Brain pericyte (primary cell): ENCODE data around the gene NR6A1.

ENCODE experiments used
- DNase-seq: peaks from one replicate; pipeline ENCODE4 v3.0.0-alpha.2; 2012; ENCODE audit warnings: low read depth, low spot score

The NR6A1 gene

DNA sequence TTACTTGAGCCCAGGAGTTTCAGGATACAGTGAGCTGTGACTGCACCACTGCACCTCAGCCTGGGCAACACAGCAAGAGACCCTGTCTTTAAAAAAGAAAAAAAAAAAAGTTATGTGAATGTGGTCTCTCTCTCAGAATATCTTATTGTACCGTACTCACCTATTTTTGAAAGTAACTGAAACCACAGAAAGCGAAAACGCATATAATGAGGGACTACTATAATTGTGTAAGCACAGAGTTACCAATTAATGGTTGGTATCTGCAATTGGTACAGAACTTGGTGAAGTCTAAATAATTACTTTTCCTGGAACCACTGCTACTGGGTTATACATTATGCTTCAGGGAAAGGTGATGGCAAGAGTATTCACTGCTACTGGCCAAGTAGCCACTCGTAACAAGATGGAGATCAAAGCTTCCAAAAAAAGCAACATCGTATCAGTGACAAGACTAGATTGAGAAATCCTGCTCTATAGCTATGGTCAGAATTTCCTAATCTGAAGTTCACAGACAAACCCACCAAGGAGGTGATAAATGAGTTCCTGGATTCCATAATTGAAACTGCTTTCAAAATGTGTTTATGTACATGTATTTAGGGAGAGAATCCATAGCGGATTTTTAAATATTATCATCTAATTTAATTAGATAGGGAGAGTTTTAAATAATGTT, 82.7 kb downstream of the NR6A1 start:
- no peak for DNase-seq

DNA sequence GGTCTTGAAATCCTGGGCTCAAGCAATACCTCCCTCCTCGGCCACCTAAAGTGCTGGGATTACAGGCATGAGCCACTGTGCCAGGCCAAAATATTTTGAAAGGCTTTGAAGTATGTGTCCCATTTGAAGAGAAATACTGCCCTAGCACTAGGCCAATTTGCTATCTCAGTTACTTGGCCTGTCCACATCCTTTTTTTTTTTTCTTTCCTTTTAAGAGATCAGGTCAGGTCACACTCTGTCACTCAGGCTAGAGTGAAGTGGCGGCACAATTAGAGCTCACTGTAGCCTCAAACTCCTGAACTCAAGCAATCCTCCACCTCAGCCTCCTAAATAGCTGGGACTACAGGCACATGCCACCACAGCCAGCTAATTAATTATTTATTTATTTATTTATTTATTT, 84.2 kb downstream of the NR6A1 start:
- DNase-seq = no peak

DNA sequence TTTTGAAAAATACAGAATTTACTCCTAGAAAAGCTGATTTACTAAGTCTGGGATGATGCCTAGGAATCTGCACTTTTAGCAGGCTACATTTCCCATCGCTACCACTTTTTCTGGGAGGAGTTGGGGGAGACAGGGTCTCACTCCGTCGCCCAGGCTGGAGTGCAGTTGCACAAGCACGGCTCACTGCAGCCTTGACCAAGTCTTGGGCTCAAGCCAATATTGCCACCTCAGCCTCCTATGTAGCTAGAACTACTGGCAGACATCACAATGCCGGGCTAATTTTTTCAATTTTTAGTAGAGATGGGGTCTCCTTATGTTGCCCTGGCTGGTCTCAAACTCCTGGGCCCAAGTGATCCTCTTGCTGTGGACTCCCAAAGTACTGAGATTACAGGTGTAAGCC, 85.9 kb downstream of the NR6A1 start:
- DNase-seq = no peak

DNA sequence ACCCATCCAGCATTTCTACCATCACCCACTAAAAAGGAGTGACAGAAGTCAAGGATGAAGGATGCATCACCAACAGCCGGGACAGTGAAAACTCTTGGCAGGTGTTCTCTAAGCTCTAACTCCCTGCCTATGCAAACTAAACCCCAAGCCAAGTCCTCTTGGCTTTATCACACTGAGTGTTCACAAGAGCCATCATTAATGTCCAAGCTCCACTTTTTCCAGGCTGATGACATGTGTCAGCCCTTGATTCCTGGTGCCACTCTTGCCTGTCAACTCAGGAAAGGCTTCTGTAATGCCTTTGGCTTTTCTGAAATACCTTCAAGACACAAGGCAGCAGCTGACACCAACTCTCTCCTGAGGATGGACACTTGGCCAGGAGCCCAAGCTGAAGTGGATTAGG, 86.9 kb downstream of the NR6A1 start:
- DNase-seq = no peak

DNA sequence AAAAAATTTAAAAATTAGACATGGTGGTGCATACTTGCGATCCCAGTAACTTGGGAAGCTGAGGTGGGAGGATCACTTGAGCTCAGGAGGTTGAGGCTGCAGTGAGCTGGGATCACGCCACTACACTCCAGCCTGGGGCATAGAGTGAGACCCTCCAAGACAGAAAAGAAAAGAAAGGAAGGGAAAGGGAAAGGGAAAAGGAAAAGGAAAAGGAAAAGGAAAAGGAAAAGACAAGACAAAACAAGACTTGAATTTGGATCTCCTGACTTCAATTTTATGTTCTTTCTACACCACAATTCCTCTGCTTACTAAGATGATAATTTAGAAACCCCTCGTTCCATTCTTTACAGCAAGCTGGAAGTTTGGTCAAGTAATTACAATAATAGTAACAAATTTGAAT, 88.1 kb downstream of the NR6A1 start:
- DNase-seq = no peak

DNA sequence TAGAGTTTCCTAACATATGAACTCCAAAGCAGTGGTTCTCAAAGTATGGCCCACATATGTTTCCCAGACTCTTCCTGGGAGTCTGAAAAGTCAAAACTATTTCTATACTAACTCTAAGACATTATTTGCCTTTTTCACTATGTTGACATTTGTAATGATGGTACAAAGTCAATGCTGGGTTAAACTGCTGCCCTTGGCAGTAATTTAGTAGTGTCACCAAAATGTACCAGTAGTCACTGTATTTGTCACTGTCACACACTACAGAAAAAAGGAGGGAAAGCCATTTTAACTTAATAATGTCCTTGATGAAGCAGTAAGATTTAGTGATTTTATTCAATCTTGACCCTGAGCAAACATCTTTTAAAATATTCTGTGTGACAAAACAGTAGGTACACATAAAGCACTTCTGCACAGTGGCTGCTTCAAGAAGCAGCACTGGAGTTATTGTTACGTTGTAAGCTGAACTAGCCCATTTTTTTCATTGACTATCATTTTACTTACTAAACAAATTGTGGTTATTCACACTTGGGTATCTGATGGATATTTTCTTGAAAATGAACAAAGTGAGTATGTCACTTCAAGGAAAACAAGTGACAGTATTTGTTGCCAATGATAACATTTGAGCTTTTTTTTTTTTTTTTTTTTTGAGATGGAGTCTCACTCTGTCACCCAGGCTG, 90.3 kb downstream of the NR6A1 start:
- no peak for DNase-seq

DNA sequence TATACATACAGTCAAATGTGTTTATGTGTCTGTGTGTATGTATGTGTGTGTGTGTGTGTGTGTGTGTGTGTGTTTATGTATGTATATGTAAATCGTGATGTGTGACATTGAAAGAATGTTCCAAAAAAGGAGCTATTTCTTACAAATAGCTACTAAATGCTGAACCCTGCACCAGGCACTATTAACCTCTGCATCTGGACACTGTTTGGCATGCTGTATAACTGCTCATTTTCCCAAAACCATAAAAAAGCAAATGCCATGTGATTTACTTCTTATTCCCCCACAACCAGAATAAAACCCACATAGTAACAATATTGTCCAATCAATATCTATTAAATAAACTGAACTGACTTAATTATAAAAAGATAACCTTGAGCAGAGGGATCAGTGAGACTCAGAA, 91.1 kb downstream of the NR6A1 start:
- no peak for DNase-seq

DNA sequence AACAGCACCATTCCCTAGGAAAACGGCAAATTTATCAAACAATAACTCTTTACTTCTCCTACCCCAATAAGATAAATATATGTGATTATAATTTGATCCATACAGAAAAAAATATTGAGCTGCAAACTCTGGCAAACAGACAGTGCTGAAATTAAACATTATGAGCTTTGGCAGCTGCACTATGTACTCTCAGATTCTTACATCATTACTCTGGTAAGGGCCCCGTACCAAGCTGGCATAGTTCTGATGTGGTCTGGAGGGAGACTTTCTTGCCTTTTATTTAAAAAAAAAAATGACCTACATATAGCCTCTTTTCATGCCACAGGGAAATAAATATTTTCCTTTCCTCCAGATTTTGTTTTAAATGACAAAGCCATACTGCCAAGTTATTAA, 95.0 kb downstream of the NR6A1 start:
- DNase-seq = no peak

DNA sequence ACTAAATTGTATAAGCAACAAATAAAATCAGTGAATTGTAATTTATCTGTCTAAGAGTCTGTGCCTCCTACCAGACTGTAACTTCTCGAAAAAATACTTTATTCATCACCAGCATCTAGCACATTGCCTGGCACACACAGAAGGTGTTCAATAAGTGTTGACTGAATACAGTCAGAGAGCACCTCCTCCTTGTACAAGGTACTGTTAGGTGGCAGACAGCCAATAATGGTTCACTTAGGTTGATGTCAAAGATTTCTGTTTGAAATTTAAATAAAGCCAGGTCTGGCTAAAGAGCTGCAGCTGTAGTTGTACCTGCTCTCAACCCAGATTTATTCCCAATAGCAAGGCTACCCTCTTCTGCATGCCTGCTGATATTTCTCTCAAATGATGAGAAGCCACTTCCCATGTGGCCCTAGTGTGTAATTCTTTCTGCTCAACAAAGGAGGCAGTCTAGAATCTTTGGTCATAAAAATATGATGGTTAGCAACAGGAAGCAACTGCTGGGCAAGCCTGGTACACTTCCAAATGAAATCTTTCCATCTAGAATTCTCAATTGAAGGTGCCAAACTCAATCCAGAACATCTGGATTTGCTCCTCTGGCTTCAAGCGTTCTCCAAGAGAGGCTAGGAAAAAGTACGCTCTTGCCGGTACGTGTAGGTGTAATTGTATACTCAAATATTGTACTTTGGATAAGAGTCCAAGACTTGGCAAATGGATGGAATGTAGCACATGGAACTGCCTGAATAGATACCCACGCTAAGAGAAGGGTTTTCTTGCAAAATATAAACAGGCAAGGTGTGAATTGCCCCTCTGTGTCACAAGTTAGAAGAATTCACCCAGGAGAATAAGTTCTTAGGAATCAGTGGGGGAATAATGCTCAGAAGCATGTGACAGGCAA, 95.6 kb downstream of the NR6A1 start:
- no peak for DNase-seq

DNA sequence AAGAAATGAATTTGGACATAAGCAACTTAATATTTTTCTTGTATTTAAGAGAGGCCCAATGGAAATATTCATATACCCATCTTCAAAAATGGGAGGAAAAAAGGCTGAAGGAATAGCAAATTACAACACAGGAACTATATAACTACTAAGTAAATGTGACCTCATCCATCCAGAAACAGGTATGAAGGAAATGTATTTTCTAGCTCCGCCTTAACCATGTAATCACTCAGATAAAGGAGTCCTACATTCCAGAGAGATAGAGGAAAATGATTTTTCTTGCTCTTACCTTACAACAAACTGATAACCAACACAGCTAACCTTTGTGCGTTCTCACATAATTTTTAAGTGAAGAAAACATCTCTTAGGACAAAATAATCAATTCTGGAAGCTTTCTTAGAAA, 96.5 kb downstream of the NR6A1 start:
- no peak for DNase-seq

DNA sequence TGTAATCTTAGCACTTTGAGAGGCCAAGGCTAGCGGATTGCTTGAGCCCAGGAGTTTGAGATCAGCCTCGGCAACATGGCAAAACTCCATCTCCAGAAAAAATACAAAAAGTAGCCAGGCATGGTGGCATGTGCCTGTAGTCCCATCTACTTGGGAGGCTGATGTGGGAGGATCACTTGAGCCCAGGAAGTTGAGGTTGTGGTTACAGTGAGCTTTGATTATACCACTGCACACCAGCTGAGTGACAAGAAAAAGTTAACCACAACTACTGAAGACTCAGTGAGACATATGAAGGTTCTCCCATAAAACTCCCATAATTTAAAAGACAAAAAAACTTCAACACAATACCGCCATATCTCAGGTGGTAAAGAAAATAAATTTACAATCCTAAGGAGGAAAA, 98.0 kb downstream of the NR6A1 start:
- DNase-seq = no peak

DNA sequence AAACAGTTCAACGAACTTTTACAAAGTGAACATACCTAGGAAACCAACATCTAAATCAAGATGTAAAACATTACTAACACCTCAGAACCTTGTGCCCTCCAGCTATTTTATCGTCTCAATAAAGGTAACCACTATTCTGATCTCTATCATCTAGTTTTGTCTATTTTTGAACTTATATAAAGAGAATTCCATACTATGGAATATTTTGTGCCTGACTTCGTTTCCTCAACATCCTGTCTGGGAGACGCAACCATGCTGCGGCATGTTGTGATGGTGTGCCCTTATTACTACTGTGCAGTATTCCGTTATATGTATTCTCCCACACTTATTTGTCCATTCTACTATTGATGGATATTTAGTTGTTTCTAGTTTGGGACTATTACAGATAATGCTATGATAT, 99.2 kb downstream of the NR6A1 start:
- DNase-seq = no peak

DNA sequence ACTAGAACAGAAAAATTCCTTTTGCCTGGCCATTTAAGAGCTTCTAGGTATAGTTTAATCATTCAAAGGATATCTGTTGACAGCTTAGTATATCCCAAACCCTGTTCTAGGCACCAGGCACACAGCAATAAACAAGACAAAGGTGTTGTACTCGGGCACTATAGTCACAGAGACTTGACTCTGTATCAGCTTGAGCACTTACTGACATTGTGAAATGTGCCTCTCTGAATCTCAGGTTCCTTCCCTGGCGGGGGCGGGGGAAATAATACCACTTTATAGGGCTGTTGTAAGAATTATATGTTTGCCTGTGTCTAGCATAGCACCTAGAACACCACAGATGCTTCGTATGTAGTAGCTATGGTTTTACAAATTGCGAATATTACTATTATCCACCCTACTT, 104.5 kb downstream of the NR6A1 start:
- no peak for DNase-seq

DNA sequence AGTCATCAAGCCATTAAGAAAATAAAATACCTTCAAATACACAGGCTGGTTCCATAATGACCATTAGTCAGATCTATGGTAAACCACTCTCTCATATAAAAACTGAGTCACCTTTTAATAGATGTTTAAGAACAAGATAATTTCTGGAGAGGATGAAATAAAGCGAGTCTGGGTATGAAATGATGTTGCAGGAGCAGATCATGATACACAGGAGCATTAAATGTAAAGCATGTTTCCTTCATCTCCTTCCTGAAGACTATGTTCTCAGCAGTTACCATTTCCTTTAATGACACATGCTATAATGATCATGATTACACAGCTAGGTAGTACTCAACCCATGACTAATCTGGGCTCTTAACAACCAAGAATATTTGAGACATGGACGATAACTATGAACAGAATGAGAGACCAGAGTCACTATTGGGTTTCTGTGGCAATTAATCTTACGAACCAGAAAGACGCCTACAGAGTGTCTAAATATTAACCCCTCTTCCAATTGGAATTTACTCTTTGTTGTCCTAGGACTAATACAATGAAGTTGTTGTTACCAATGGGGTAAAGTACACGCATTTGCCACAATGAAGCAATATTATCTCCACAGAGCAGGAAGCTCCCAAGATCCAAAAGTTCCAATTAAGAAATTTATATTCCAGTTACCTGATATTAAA, 105.6 kb downstream of the NR6A1 start:
- no peak for DNase-seq

DNA sequence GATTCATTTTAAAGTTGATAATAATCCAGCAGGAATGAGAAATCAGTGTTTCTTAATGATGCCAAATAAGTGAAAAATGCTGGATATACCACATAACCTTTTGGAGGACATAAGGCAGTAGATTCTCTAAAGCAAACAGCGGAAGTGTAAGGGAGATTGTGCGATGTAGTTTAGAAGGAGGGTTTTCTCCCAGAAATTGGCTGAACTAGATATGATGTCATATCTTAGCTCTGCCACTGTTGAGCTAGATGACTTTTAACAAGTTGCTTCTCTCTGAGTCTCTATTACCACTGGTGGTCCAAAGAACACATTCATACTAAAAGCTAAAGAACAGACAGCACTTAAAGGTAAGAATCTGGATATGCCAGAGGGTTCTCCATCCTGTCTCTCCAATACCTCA, 107.0 kb downstream of the NR6A1 start:
- no peak for DNase-seq

DNA sequence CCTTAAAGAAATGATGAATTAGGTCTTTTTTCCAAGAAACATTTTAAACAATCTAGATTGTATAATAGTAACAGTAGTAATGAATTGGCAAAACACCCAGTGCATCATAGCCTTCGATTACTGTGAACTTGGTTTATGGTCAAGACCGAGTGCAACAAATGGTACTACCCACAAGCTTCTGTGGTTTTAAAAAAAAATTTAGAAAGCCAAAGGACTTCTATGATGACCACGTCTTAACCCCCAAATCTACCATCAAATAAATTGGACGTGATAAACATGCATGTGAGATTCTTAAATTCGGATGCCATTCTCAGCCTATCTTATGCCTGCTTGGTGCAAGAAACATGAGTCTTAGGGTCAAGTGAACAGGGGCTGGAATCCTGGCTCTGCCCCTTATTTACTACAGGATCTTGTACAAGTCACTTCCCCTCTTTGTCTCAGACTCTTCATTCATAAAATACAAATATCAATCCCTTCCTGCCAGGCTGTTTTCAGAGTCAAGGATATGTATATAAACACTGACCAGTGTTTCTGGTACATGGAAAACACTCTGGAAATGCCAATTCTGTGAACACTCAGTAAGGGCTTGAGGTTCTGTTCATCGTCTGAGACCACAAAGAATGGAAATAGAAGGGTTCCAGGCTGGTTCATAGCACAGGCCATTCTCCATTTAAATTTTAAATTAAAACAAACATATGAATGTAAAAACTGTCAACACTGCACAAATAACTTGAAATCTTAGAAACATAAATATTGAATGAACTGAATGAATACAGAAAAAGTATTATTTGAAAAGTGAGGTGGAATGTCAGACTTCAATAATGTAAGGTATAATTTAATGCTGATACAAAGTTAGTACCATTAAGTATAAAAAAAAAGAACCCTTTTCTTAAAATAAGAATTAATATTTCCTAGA, 107.8 kb downstream of the NR6A1 start:
- no peak for DNase-seq

DNA sequence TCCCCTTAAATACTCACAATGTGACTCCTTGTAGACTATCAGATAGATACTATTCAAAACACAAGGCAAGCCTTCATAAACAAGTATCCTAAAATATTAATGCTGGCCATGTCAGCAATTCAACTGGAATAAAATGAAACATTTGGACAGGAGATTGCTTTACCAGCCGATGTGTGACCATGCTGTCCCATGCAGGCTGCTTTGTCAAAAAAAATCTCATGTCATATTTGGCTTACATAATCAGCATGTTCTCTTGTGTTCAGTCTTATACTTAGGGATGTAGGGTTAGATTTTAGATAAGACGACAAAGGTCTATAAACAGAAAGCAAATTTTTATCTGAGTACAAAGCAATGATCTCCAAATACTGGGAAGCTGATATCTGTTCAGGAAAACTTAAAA, 108.5 kb downstream of the NR6A1 start:
- no peak for DNase-seq

DNA sequence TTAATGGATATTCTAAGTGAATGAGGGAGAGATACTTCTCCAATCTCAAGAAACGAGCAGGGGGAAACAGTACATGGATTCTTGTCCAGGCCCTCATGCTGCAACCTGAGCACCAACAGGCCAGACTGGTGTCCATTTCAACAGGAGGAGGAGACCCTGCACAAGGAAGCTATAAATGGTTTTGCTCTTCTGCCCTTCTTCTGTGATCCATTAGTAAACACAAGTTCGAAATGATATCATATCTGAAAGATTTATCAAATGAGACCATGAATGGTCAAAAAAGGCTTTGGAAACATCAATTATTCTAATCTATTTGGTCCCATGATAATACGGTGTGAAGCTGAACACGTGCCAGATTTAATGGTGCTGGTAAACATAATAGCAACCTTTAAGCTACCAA, 109.8 kb downstream of the NR6A1 start:
- no peak for DNase-seq

DNA sequence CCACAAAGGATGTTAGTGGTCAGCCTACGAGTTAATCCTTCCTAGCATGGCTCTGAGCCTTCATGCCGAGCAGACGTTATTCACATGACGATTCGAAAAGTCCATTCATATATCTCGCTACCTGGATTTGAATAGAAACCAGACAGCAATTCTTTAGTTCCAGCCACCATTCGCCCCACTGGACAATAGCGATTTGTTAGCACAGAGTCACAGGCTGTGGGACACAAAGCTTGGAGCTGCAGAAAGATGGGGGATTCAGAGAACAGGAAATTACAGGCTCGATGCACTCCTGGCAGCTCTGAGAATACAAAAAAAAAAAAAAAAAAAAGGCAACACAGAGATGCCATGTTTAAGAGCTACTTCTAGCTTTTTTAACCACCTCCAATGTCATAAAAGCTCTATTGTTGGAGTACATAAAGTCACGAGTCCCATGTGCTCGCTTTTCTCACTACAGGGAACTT, 110.7 kb downstream of the NR6A1 start:
- DNase-seq = peak; percentile 39

DNA sequence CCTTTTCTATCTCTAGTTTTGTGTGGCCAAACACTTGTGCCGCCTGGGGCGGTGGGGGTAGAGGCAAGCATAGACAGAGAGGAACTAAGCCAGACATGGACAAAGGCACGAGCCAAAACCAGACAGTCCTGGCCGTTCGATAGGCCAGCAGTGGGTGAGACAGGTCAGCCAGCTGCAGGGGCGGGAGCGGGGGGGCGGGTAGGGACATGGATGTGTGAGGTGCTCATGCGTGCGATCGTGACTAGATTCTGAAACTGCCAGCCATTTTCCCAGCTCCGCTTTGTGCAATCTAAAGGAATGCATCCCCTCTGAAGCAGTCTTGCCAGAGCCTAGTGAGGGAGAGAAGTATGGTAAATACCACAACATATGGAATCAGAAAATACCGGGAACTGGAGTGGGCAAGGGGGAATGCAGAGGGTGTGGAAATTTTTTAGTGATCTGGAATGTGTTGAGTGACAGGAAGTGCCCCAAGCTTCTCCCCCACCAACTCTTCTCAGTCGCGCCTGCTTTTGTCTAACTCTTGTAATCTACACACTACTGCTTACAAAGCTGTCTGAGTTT, 111.9 kb downstream of the NR6A1 start:
- peak; percentile 63 for DNase-seq
